ENCODE data around the gene TSTD1. TPM values are rescaled to one million over a fixed set of nuclear protein-coding genes. Genes with fewer than 3 reads are reported as not detected.

TSTD1 gene
- total RNA-seq, 1 experiment from 2014 or later = 74.5 TPM

DNA sequence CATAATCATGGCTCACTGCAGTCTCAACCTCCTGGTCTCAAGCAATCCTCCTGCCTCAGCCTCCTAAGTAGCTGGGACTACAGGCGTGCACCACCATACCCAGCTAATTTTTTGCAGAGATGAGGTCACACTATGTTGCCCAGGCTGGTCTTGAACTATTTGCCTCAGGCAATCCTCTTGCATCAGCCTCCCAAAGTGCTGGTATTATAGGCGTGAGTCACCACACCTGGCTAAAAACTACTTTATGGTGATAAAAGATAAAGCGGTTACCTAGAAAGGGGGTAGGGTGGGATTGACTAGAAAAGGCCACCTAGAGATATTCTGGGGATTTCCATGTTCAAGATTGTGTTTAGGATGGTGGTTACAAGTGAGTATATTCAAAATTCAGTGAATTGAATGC is 5.0 kb downstream of the TSTD1 start:
- POLR2A ChIA-PET = interaction anchor here (3.7 kb wide), 1 partner anchor 12 kb away, joined by 15 read pairs; the partner anchor contains the start of gene F11R
- Mint-ChIP-seq H3K4me3 (no peak overlapping the region), H3K9me3 (peaks cover 6% of the 10 kb centered on the region; the same call in 1 of the 2 replicates), H3K36me3 (peaks cover 10% of the 10 kb centered on the region), H3K27ac (no peak overlapping the region), H3K4me1 (peaks cover 26% of the 10 kb centered on the region), H3K27me3 (ENCODE audit: low read depth) (no peaks in the 10 kb centered on the region)
- TF ChIP-seq ZNF121 (CRISPR knock-in tag; IDR thresholded peaks at IDR 0.05) = no peak
- TF ChIP-seq NFE2L1 (CRISPR knock-in tag; IDR thresholded peaks at IDR 0.05) = no peak
- TF ChIP-seq HMGA2 (CRISPR knock-in tag; IDR thresholded peaks at IDR 0.05) = no peak
- TF ChIP-seq PRRX2 (CRISPR knock-in tag; IDR thresholded peaks at IDR 0.05) = no peak
- TF ChIP-seq FOXP1 (CRISPR knock-in tag; IDR thresholded peaks at IDR 0.05; ENCODE audit: borderline replicate concordance) = no peak
- TF ChIP-seq ATF6 (CRISPR knock-in tag; IDR thresholded peaks at IDR 0.05) = no peak
- CTCF ChIA-PET = interaction anchor here (0.5 to 0.8 kb wide), 2 partner anchors 8 to 19 kb away, joined by 3 to 4 read pairs; no protein-coding TSS in a partner anchor
- ATAC-seq (no peak), DNase-seq (ENCODE audit: low spot score) (no peak)

DNA sequence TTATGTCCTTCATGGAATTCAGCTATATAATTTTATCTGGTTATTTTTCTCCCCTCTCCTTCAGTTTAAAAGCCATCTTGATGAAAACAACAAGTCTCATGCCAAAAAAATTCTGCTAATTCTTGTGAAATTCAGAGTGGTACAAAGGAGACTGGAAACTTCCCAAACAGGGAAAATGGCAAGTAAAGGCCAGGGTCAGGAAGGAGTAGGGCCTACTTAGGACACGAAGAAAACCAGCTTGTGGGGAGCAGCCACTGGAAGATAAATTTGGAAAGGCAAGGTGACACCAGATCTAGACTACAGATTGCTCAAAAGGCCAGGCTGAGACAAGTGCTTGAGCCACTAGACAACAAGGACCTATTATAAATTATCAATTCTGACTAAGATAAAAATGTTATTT is 6.4 kb downstream of the TSTD1 start:
- POLR2A ChIA-PET = interaction anchor here (3.7 kb wide), 1 partner anchor 11 kb away, joined by 15 read pairs; the partner anchor contains the start of gene F11R
- peaks cover 20% of the 10 kb centered on the region for H3K4me1 Mint-ChIP-seq
- H3K9me3 Mint-ChIP-seq = peaks cover 6% of the 10 kb centered on the region; the same call in 1 of the 2 replicates
- H3K27ac Mint-ChIP-seq = no peak overlapping the region; the same call in 1 of the 2 replicates
- ATAC-seq (no peak), DNase-seq (ENCODE audit: low spot score) (no peak)
- CTCF ChIA-PET = interaction anchor here (0.8 to 1.2 kb wide), 3 partner anchors 9 to 35 kb away, joined by 3 read pairs; no protein-coding TSS in a partner anchor
- peaks cover 17% of the 10 kb centered on the region for H3K36me3 Mint-ChIP-seq
- H3K4me3 Mint-ChIP-seq = no peak overlapping the region
- no peaks in the 10 kb centered on the region for H3K27me3 Mint-ChIP-seq (ENCODE audit: low read depth)
- no peak for TF ChIP-seq ELF4 (CRISPR knock-in tag; IDR thresholded peaks at IDR 0.05; ENCODE audit: low read depth)
- no peak for TF ChIP-seq ZNF396 (CRISPR knock-in tag; IDR thresholded peaks at IDR 0.05; ENCODE audit: borderline replicate concordance)
- TF ChIP-seq, protein P1, sequence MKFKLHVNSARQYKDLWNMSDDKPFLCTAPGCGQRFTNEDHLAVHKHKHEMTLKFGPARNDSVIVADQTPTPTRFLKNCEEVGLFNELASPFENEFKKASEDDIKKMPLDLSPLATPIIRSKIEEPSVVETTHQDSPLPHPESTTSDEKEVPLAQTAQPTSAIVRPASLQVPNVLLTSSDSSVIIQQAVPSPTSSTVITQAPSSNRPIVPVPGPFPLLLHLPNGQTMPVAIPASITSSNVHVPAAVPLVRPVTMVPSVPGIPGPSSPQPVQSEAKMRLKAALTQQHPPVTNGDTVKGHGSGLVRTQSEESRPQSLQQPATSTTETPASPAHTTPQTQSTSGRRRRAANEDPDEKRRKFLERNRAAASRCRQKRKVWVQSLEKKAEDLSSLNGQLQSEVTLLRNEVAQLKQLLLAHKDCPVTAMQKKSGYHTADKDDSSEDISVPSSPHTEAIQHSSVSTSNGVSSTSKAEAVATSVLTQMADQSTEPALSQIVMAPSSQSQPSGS (CRISPR knock-in tag; IDR thresholded peaks at IDR 0.05; ENCODE audit: borderline replicate concordance, low read depth) = no peak
- TF ChIP-seq SMAD4 (CRISPR knock-in tag; IDR thresholded peaks at IDR 0.05) = no peak
- TF ChIP-seq, protein P2, sequence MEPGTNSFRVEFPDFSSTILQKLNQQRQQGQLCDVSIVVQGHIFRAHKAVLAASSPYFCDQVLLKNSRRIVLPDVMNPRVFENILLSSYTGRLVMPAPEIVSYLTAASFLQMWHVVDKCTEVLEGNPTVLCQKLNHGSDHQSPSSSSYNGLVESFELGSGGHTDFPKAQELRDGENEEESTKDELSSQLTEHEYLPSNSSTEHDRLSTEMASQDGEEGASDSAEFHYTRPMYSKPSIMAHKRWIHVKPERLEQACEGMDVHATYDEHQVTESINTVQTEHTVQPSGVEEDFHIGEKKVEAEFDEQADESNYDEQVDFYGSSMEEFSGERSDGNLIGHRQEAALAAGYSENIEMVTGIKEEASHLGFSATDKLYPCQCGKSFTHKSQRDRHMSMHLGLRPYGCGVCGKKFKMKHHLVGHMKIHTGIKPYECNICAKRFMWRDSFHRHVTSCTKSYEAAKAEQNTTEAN (CRISPR knock-in tag; IDR thresholded peaks at IDR 0.05) = no peak
- TF ChIP-seq, protein P3, sequence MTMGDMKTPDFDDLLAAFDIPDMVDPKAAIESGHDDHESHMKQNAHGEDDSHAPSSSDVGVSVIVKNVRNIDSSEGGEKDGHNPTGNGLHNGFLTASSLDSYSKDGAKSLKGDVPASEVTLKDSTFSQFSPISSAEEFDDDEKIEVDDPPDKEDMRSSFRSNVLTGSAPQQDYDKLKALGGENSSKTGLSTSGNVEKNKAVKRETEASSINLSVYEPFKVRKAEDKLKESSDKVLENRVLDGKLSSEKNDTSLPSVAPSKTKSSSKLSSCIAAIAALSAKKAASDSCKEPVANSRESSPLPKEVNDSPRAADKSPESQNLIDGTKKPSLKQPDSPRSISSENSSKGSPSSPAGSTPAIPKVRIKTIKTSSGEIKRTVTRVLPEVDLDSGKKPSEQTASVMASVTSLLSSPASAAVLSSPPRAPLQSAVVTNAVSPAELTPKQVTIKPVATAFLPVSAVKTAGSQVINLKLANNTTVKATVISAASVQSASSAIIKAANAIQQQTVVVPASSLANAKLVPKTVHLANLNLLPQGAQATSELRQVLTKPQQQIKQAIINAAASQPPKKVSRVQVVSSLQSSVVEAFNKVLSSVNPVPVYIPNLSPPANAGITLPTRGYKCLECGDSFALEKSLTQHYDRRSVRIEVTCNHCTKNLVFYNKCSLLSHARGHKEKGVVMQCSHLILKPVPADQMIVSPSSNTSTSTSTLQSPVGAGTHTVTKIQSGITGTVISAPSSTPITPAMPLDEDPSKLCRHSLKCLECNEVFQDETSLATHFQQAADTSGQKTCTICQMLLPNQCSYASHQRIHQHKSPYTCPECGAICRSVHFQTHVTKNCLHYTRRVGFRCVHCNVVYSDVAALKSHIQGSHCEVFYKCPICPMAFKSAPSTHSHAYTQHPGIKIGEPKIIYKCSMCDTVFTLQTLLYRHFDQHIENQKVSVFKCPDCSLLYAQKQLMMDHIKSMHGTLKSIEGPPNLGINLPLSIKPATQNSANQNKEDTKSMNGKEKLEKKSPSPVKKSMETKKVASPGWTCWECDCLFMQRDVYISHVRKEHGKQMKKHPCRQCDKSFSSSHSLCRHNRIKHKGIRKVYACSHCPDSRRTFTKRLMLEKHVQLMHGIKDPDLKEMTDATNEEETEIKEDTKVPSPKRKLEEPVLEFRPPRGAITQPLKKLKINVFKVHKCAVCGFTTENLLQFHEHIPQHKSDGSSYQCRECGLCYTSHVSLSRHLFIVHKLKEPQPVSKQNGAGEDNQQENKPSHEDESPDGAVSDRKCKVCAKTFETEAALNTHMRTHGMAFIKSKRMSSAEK (CRISPR knock-in tag; IDR thresholded peaks at IDR 0.05; ENCODE audit: borderline replicate concordance) = no peak
- TF ChIP-seq NFE2L1 (CRISPR knock-in tag; IDR thresholded peaks at IDR 0.05) = no peak
- TF ChIP-seq FOXP1 (CRISPR knock-in tag; IDR thresholded peaks at IDR 0.05; ENCODE audit: borderline replicate concordance) = no peak
- no peak for TF ChIP-seq OVOL2 (CRISPR knock-in tag; IDR thresholded peaks at IDR 0.05; ENCODE audit: borderline replicate concordance)
- TF ChIP-seq GRHL2 (CRISPR knock-in tag; IDR thresholded peaks at IDR 0.05; ENCODE audit: insufficient replicate concordance, severe bottlenecking) = no peak
- TF ChIP-seq, protein P4, sequence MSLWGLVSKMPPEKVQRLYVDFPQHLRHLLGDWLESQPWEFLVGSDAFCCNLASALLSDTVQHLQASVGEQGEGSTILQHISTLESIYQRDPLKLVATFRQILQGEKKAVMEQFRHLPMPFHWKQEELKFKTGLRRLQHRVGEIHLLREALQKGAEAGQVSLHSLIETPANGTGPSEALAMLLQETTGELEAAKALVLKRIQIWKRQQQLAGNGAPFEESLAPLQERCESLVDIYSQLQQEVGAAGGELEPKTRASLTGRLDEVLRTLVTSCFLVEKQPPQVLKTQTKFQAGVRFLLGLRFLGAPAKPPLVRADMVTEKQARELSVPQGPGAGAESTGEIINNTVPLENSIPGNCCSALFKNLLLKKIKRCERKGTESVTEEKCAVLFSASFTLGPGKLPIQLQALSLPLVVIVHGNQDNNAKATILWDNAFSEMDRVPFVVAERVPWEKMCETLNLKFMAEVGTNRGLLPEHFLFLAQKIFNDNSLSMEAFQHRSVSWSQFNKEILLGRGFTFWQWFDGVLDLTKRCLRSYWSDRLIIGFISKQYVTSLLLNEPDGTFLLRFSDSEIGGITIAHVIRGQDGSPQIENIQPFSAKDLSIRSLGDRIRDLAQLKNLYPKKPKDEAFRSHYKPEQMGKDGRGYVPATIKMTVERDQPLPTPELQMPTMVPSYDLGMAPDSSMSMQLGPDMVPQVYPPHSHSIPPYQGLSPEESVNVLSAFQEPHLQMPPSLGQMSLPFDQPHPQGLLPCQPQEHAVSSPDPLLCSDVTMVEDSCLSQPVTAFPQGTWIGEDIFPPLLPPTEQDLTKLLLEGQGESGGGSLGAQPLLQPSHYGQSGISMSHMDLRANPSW (CRISPR knock-in tag; conservative IDR thresholded peaks at IDR 0.05; ENCODE audit: low read depth) = no peak
- no peak for TF ChIP-seq JAZF1 (CRISPR knock-in tag; IDR thresholded peaks at IDR 0.05)
- TF ChIP-seq CREB1 (CRISPR knock-in tag; IDR thresholded peaks at IDR 0.05) = no peak
- TF ChIP-seq, protein P5, sequence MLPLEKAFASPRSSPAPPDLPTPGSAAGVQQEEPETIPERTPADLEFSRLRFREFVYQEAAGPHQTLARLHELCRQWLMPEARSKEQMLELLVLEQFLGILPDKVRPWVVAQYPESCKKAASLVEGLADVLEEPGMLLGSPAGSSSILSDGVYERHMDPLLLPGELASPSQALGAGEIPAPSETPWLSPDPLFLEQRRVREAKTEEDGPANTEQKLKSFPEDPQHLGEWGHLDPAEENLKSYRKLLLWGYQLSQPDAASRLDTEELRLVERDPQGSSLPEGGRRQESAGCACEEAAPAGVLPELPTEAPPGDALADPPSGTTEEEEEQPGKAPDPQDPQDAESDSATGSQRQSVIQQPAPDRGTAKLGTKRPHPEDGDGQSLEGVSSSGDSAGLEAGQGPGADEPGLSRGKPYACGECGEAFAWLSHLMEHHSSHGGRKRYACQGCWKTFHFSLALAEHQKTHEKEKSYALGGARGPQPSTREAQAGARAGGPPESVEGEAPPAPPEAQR (CRISPR knock-in tag; IDR thresholded peaks at IDR 0.05) = no peak

Data from WTC11 (cell line).